Pancreas (tissue), 10 donors: Measurements from ENCODE around the gene ACSS1. TPM values are rescaled to one million over a fixed set of nuclear protein-coding genes. Genes with fewer than 3 reads are reported as not detected.
A peak's percentile ranks its signal among the peaks of the same experiment; 100 is the strongest.

Experiments
- ATAC-seq, 4 donors: fragments of 200-7000 bp; cut with Tn5 transposase; one replicate each; pipeline versions ENCODE4 v1.8.0 to v1.9.1; 2020; ENCODE audit warnings: mild to moderate bottlenecking in 4 of 4, moderate library complexity in 4 of 4
- DNase-seq, 6 donors: peaks; one replicate each; pipeline ENCODE4 v3.0.0-alpha.2; 2020
- FAIRE-seq: peaks from 2 replicates; lab custom pipeline; 2012; peaks lifted over from hg19 to GRCh38; lab: Jason Lieb, UNC
- H3K27ac ChIP-seq, 4 donors: fragments of 200-600 bp; sonication (generic); 1 replicate in 3 of 4; 2 replicates in 1 of 4; pipeline versions ENCODE4 v1.5.0 to v1.8.0; 2020
- H3K27me3 ChIP-seq, 4 donors: fragments of 200-600 bp; one replicate each; pipeline ENCODE4 v1.8.0; 2021
- H3K36me3 ChIP-seq, 3 donors: fragments of 200-600 bp; sonication (generic) in 1 of 3; one replicate each; pipeline versions ENCODE4 v1.5.0 to v1.8.0; 2020 to 2021
- H3K4me1 ChIP-seq, 3 donors: fragments of 200-600 bp; one replicate each; pipeline ENCODE4 v1.8.0; 2021
- H3K4me3 ChIP-seq, 4 donors: fragments of 200-600 bp; sonication (generic) in 2 of 4; one replicate each; pipeline versions ENCODE4 v1.5.0 to v1.8.0; 2020 to 2021
- H3K9me3 ChIP-seq, 4 donors: fragments of 200-600 bp; one replicate each; pipeline ENCODE4 v1.8.0; 2021
- CTCF ChIP-seq, 4 donors: fragments of 200-600 bp; sonication (generic) in 3 of 4; IDR thresholded peaks; one replicate each; pipeline versions ENCODE4 v1.5.0 to v1.8.0; 2021; ENCODE audit warnings: antibody characterized with exemption in 4 of 4
- WGBS, 2 donors: extraction: QIAGEN DNeasy Blood & Tissue Kit; methylation state at CpG; one replicate each; pipeline ENCODE4 v1.1.7; 2013; 5-methylcytosine and 5-hydroxymethylcytosine counted together
- intact Hi-C, 3 donors: fragments of 100-400 bp; cut with DNase I; formaldehyde crosslinking; loops; one replicate each; pipeline versions ENCODE4 v1.11.1 to v1.14.2; 2022
- polyA plus RNA-seq, 2 donors: library from polyadenylated mRNA; stranded (reverse); fragments of 200-250 nt; gene quantifications; one replicate each; pipeline ENCODE4 v1.2.3, GENCODE V29; 2013
- total RNA-seq, 6 donors: library from RNA; stranded (reverse); fragmentation: NEBNext Ultra II Directional in 4 of 6; extraction: Animal tissue kit (Norgen Biotek cat#: 25700) in 4 of 6; gene quantifications; one replicate each; pipeline versions ENCODE4 v1.2.1 to v1.2.4, GENCODE V29; 2021 to 2023
- donor health status: healthy with polysubstance abuse.
- donor health status: DM: no; HTN: no; CAD: no; lungs with moderate emphysema.
- donor health status: DM: no; HTN: no; CAD: no.
- donor health status: control.
- donor health status: control.
- donor health status: Bipolar disorder and iron deficiency.
- donor health status: DM: yes; HTN: yes; CAD: no.
- donor health status: DM: no; HTN: no; CAD: no.
- donor health status: DM: no; HTN: no; CAD: no.
- donor health status: DM: yes; HTN: yes; CAD: no.

Gene ACSS1
- total and polyA plus RNA-seq, 8 donors, result 30.4 to 47.2 (median 36.0) TPM

GRCh38 chr20:24996449-24997377 is 61.2 kb downstream of the ACSS1 start:
- peaks cover 19 to 36% (median 24%) of the 10 kb centered on the region in 3 donors for H3K4me1 ChIP-seq
- DNase-seq (no peak), ATAC-seq (no peak), FAIRE-seq (no peak)
- H3K36me3 ChIP-seq, result no peaks in the 10 kb centered on the region
- no peak overlapping the region for H3K4me3 ChIP-seq
- no peak for TF ChIP-seq CTCF (IDR thresholded peaks at IDR 0.05)
- no peak overlapping the region for H3K27ac ChIP-seq
- 60% methylated on average over 9 of the region's 9 CpGs for WGBS, 2 donors
- intact Hi-C loops, result loop anchor here in 2 of 3 donors (10.0 kb wide), 2 partner anchors 68 to 178 kb away; no protein-coding TSS in a partner anchor
- no peaks in the 10 kb centered on the region for H3K27me3 ChIP-seq
- no peaks in the 10 kb centered on the region for H3K9me3 ChIP-seq

GRCh38 chr20:24995741-24996448 is 62.0 kb downstream of the ACSS1 start:
- peaks cover 18 to 44% (median 23%) of the 10 kb centered on the region in 3 donors for H3K4me1 ChIP-seq

GRCh38 chr20:24994470-24995368 is 63.2 kb downstream of the ACSS1 start:
- WGBS, 2 donors, result 26 to 29% methylated on average over 20 of the region's 20 CpGs
- H3K9me3 ChIP-seq, result no peaks in the 10 kb centered on the region
- FAIRE-seq (no peak), DNase-seq (peak; percentile 72 to 85 (median 78)), ATAC-seq (peak; percentile 37 to 71 (median 62))
- TF ChIP-seq CTCF (IDR thresholded peaks at IDR 0.05), result peak; percentile 72 to 88 (median 83)
- H3K4me3 ChIP-seq, result no peak overlapping the region
- no peaks in the 10 kb centered on the region for H3K36me3 ChIP-seq
- peaks cover 11 to 41% (median 13%) of the 10 kb centered on the region in 3 donors for H3K4me1 ChIP-seq
- H3K27ac ChIP-seq, result no peak overlapping the region
- intact Hi-C loops, result loop anchor here (2.0 to 10.0 kb wide), 4 partner anchors 70 to 180 kb away; no protein-coding TSS in a partner anchor
- H3K27me3 ChIP-seq, result no peaks in the 10 kb centered on the region

More at GRCh38 chr20:24995741-24996448, 62.0 kb downstream of the ACSS1 start:
- WGBS, 2 donors, result 84 to 86% methylated on average over 9 of the region's 9 CpGs
- intact Hi-C loops, result loop anchor here (2.0 to 10.0 kb wide), 4 partner anchors 69 to 179 kb away; no protein-coding TSS in a partner anchor
- Histone ChIP-seq H3K4me3 (no peak overlapping the region), H3K36me3 (no peaks in the 10 kb centered on the region), H3K27me3 (no peaks in the 10 kb centered on the region), H3K27ac (no peak overlapping the region), H3K9me3 (no peaks in the 10 kb centered on the region)
- DNase-seq (no peak), FAIRE-seq (no peak), ATAC-seq (no peak)
- TF ChIP-seq CTCF (IDR thresholded peaks at IDR 0.05), result no peak

- no peaks in the 10 kb centered on the region for H3K9me3 ChIP-seq
- peak overlapping the region in 2 of 4 donors; percentile 95 to 96 for H3K27ac ChIP-seq
- H3K27me3 ChIP-seq, result no peaks in the 10 kb centered on the region
- 63 to 64% methylated on average over 1 of the region's 1 CpG for WGBS, 2 donors
- intact Hi-C loops, result loop anchor here (2.0 to 10.0 kb wide), 4 partner anchors 71 to 181 kb away; no protein-coding TSS in a partner anchor
- no peak for DNase-seq
- peaks cover 5 to 37% (median 8%) of the 10 kb centered on the region in 3 donors for H3K4me1 ChIP-seq
- no peak for ATAC-seq
- FAIRE-seq, result no peak
- no peaks in the 10 kb centered on the region for H3K36me3 ChIP-seq
- no peak overlapping the region for H3K4me3 ChIP-seq
- TF ChIP-seq CTCF (IDR thresholded peaks at IDR 0.05), result no peak
Observed at GRCh38 chr20:24994186-24994465, 63.8 kb downstream of the ACSS1 start.
